Stimulated activated naive CD4-positive, alpha-beta T cell (primary cell): Measurements from ENCODE around the gene PHKA2.
"Not testable (repeated sequence)": the region's sequence is repeated elsewhere in the genome, so short reads cannot be mapped to it uniquely, and the experiment has no call there.

Experiments used
- DNase-seq, 6 experiments: peaks; one replicate each; lab custom pipeline; 2025; lab: John Stamatoyannopoulos, UW

PHKA2 gene

GRCh38 chrX:18983666-18984380, at the start of gene PHKA2:
PHKA2 (minus strand) TSS chrX:18984114; CDS start chrX:18983932, 182 bp downstream.
- DNase-seq: peak in 4 of 6 experiments; percentile 21 to 60 (median 36)

GRCh38 chrX:19030805-19031204, 46.9 kb upstream of the PHKA2 start:
- DNase-seq: no peak

GRCh38 chrX:19028560-19028959, 44.6 kb upstream of the PHKA2 start:
- no peak for DNase-seq

- no peak for DNase-seq
These were observed 40.5 kb upstream of the PHKA2 start for GRCh38 chrX:19024366-19024765.

GRCh38 chrX:19019996-19020395, 36.1 kb upstream of the PHKA2 start:
- no peak for DNase-seq

- DNase-seq: no peak
These were observed 33.4 kb upstream of the PHKA2 start for GRCh38 chrX:19017271-19017670.

- not testable (repeated sequence) for DNase-seq
These were observed 32.7 kb upstream of the PHKA2 start for GRCh38 chrX:19016614-19017013.

- no peak for DNase-seq
These were observed 24.0 kb upstream of the PHKA2 start for GRCh38 chrX:19007868-19008267.

GRCh38 chrX:19007011-19007410, 23.1 kb upstream of the PHKA2 start:
- no peak for DNase-seq

- DNase-seq: no peak
These were observed 22.0 kb upstream of the PHKA2 start for GRCh38 chrX:19005909-19006308.

GRCh38 chrX:19003756-19004155, 19.8 kb upstream of the PHKA2 start:
- no peak for DNase-seq

- DNase-seq: no peak
These were observed 14.7 kb upstream of the PHKA2 start for GRCh38 chrX:18998653-18999052.

- no peak for DNase-seq
These were observed 14.0 kb upstream of the PHKA2 start for GRCh38 chrX:18997916-18998315.

- DNase-seq: no peak
These were observed 12.6 kb upstream of the PHKA2 start for GRCh38 chrX:18996536-18996935.

- no peak for DNase-seq
These were observed 11.3 kb upstream of the PHKA2 start for GRCh38 chrX:18995221-18995620.

GRCh38 chrX:18994713-18995112, 10.8 kb upstream of the PHKA2 start:
- DNase-seq: no peak

- DNase-seq: no peak
These were observed 8.9 kb upstream of the PHKA2 start for GRCh38 chrX:18992829-18993228.

- no peak for DNase-seq
These were observed 1.2 kb upstream of the PHKA2 start for GRCh38 chrX:18985186-18985435.

GRCh38 chrX:18984381-18985185, 669 bp upstream of the PHKA2 start:
- DNase-seq: peak; percentile 80 to 96 (median 84)

GRCh38 chrX:18981124-18981807, 2.6 kb downstream of the PHKA2 start:
- DNase-seq: no peak

GRCh38 chrX:18980262-18980661, 3.7 kb downstream of the PHKA2 start:
- DNase-seq: not testable (repeated sequence)

GRCh38 chrX:18974993-18975392, 8.9 kb downstream of the PHKA2 start:
- no peak for DNase-seq
